ENCODE measurements around the gene MT1B.
A peak's percentile ranks its signal among the peaks of the same experiment; 100 is the strongest.

The MT1B gene

DNA sequence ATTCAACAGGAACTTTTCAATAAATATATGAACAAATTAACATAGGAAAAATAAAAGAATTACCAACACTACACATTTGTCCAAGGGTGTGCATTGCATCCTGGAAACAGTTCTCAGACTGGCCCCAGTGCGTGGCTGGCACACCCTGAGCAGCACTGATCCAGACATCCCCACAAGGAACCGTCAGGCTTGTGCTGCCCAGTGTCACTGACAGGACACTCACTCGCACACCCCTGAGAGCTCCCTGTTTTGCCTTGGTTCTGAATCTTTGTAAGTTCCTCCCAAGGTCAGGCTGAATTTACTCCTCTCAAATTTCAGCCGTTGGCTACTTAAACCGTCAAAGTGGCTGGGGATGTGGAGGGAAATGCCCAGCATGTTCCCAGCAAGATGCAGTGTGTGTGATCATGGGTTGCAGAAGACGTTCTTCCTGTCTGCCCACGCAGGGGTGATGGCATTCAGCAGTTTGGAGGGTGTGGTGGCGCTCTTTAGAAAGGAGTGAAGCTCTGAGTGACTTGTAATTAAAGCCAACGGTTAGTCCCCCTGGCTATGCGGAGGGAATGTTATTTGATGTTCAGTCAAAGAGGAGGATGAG lies 41.6 kb upstream of the MT1B start:
- no peaks in the 10 kb centered on the region for H3K79me2 ChIP-seq (ENCODE audit: low read length)
- H2AFZ ChIP-seq (ENCODE audit: low read depth, low read length): peak overlapping the region; percentile 3; the same call in 1 of the 2 replicates
- H3K4me1 ChIP-seq (ENCODE audit: low read length): peaks cover 34% of the 10 kb centered on the region
- no peaks in the 10 kb centered on the region for H3K27me3 ChIP-seq (ENCODE audit: low read depth, low read length)
- no peak for TF ChIP-seq EZH2phosphoT487 (IDR thresholded peaks at IDR 0.05; ENCODE audit: low read depth)
- TF ChIP-seq, protein P1, sequence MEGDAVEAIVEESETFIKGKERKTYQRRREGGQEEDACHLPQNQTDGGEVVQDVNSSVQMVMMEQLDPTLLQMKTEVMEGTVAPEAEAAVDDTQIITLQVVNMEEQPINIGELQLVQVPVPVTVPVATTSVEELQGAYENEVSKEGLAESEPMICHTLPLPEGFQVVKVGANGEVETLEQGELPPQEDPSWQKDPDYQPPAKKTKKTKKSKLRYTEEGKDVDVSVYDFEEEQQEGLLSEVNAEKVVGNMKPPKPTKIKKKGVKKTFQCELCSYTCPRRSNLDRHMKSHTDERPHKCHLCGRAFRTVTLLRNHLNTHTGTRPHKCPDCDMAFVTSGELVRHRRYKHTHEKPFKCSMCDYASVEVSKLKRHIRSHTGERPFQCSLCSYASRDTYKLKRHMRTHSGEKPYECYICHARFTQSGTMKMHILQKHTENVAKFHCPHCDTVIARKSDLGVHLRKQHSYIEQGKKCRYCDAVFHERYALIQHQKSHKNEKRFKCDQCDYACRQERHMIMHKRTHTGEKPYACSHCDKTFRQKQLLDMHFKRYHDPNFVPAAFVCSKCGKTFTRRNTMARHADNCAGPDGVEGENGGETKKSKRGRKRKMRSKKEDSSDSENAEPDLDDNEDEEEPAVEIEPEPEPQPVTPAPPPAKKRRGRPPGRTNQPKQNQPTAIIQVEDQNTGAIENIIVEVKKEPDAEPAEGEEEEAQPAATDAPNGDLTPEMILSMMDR (IDR thresholded peaks at IDR 0.05; ENCODE audit: low read depth, low read length): peak; percentile 24; the same call in 1 of the 2 replicates
- no peaks in the 10 kb centered on the region for H4K20me1 ChIP-seq (ENCODE audit: insufficient read depth, low read length)
- H3K36me3 ChIP-seq (replicated peaks; ENCODE audit: low read depth, low read length): no peaks in the 10 kb centered on the region
- H3K9ac ChIP-seq (ENCODE audit: low read length): peak overlapping the region; percentile 79
- peak overlapping the region; percentile 89 for H3K4me3 ChIP-seq (ENCODE audit: low read length)
- H3K27ac ChIP-seq (ENCODE audit: low read length): peak overlapping the region; percentile 37
- peak overlapping the region; percentile 100 for H3K4me2 ChIP-seq (ENCODE audit: low read length)
- no peaks in the 10 kb centered on the region for H3K9me3 ChIP-seq (ENCODE audit: insufficient read depth, low read length)

GRCh38 chr16:56610609-56611111 lies 41.0 kb upstream of the MT1B start:
- peak overlapping the region; percentile 79; the same call in 1 of the 2 replicates for H3K9ac ChIP-seq (ENCODE audit: low read length)
- no peaks in the 10 kb centered on the region for H3K27me3 ChIP-seq (ENCODE audit: low read depth, low read length)
- H3K27ac ChIP-seq (ENCODE audit: low read length): peak overlapping the region; percentile 37
- TF ChIP-seq EZH2phosphoT487 (IDR thresholded peaks at IDR 0.05; ENCODE audit: low read depth): no peak
- TF ChIP-seq, protein P1 (IDR thresholded peaks at IDR 0.05; ENCODE audit: low read depth, low read length): no peak
- peak overlapping the region; percentile 89; the same call in 1 of the 2 replicates for H3K4me3 ChIP-seq (ENCODE audit: low read length)
- no peaks in the 10 kb centered on the region for H3K9me3 ChIP-seq (ENCODE audit: insufficient read depth, low read length)
- no peaks in the 10 kb centered on the region for H3K79me2 ChIP-seq (ENCODE audit: low read length)
- no peak overlapping the region for H2AFZ ChIP-seq (ENCODE audit: low read depth, low read length)
- no peaks in the 10 kb centered on the region for H3K36me3 ChIP-seq (replicated peaks; ENCODE audit: low read depth, low read length)
- H3K4me2 ChIP-seq (ENCODE audit: low read length): peak overlapping the region; percentile 100
- no peaks in the 10 kb centered on the region for H4K20me1 ChIP-seq (ENCODE audit: insufficient read depth, low read length)
- H3K4me1 ChIP-seq (ENCODE audit: low read length): peaks cover 35% of the 10 kb centered on the region

GRCh38 chr16:56611281-56611833 lies 40.3 kb upstream of the MT1B start:
- H2AFZ ChIP-seq (ENCODE audit: low read depth, low read length): no peak overlapping the region
- no peak overlapping the region for H3K4me2 ChIP-seq (ENCODE audit: low read length)
- no peak overlapping the region for H3K9ac ChIP-seq (ENCODE audit: low read length)
- no peak overlapping the region for H3K27ac ChIP-seq (ENCODE audit: low read length)
- H3K27me3 ChIP-seq (ENCODE audit: low read depth, low read length): no peaks in the 10 kb centered on the region
- H4K20me1 ChIP-seq (ENCODE audit: insufficient read depth, low read length): no peaks in the 10 kb centered on the region
- H3K79me2 ChIP-seq (ENCODE audit: low read length): no peaks in the 10 kb centered on the region
- H3K4me1 ChIP-seq (ENCODE audit: low read length): peaks cover 35% of the 10 kb centered on the region
- no peaks in the 10 kb centered on the region for H3K9me3 ChIP-seq (ENCODE audit: insufficient read depth, low read length)
- TF ChIP-seq, protein P1 (IDR thresholded peaks at IDR 0.05; ENCODE audit: low read depth, low read length): no peak
- no peak for TF ChIP-seq EZH2phosphoT487 (IDR thresholded peaks at IDR 0.05; ENCODE audit: low read depth)
- no peaks in the 10 kb centered on the region for H3K36me3 ChIP-seq (replicated peaks; ENCODE audit: low read depth, low read length)
- no peak overlapping the region for H3K4me3 ChIP-seq (ENCODE audit: low read length)

DNA sequence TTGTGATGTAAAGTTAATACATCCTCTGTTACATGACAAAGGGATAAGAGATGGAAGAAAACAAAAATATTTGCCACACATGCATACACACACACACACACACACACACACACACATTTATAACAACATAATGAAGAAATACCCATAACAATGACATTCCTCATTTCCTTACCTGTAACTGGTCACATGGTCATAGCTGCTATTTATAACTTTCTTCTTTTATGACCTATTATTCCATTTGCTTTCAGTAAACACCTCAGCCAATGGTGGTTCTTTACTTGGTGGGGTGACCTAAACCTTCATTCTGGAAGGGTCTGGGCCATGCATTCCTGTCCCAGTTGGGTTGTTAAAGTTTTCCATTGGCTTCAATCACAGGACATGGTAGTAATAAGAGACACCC lies 38.0 kb upstream of the MT1B start:
- Histone ChIP-seq H3K4me3 (ENCODE audit: low read length) (no peak overlapping the region), H3K36me3 (replicated peaks; ENCODE audit: low read depth, low read length) (no peaks in the 10 kb centered on the region), H4K20me1 (ENCODE audit: insufficient read depth, low read length) (no peaks in the 10 kb centered on the region), H3K9ac (ENCODE audit: low read length) (no peak overlapping the region), H3K27ac (ENCODE audit: low read length) (no peak overlapping the region), H3K79me2 (ENCODE audit: low read length) (no peaks in the 10 kb centered on the region), H3K4me2 (ENCODE audit: low read length) (no peak overlapping the region), H3K4me1 (ENCODE audit: low read length) (peaks cover 29% of the 10 kb centered on the region), H3K27me3 (ENCODE audit: low read depth, low read length) (0 out of 2 replicates have a peak, but pooled peaks cover 7% of the 10 kb centered on the region), H2AFZ (ENCODE audit: low read depth, low read length) (no peak overlapping the region), H3K9me3 (ENCODE audit: insufficient read depth, low read length) (no peaks in the 10 kb centered on the region)
- no peak for TF ChIP-seq EZH2phosphoT487 (IDR thresholded peaks at IDR 0.05; ENCODE audit: low read depth)
- TF ChIP-seq, protein P1 (IDR thresholded peaks at IDR 0.05; ENCODE audit: low read depth, low read length): no peak

All from OCI-LY3 (cell line).